ENCODE results near the gene CHRNB4.

The CHRNB4 gene

GRCh38 chr15:78676424-78677110, 35.6 kb upstream of the CHRNB4 start:
- ChIA-PET POLR2A (no interaction called here), CTCF (interaction anchor here (1.3 to 1.6 kb wide), 2 partner anchors 19 to 38 kb away, joined by 3 to 4 read pairs; no protein-coding TSS in a partner anchor)
- no peak for DNase-seq (ENCODE audit: low read depth, low spot score)
- no peak for TF ChIP-seq CTCF (IDR thresholded peaks at IDR 0.05; ENCODE audit: insufficient read depth, low read length, missing control alignments)
- H3K4me3 ChIP-seq (ENCODE audit: low read depth, low read length): no peak overlapping the region

- no peak for DNase-seq (ENCODE audit: low read depth, low spot score)
- ChIA-PET CTCF (interaction anchor here (1.3 to 1.6 kb wide), 2 partner anchors 19 to 37 kb away, joined by 3 to 4 read pairs; no protein-coding TSS in a partner anchor), POLR2A (no interaction called here)
- H3K4me3 ChIP-seq (ENCODE audit: low read depth, low read length): no peak overlapping the region
- no peak for TF ChIP-seq CTCF (IDR thresholded peaks at IDR 0.05; ENCODE audit: insufficient read depth, low read length, missing control alignments)
Measured at GRCh38 chr15:78675617-78676360, 34.8 kb upstream of the CHRNB4 start.

GRCh38 chr15:78675206-78675605, 34.2 kb upstream of the CHRNB4 start:
- ChIA-PET POLR2A (no interaction called here), CTCF (interaction anchor here (1.3 to 1.6 kb wide), 2 partner anchors 20 to 36 kb away, joined by 3 to 4 read pairs; no protein-coding TSS in a partner anchor)
- no peak overlapping the region for H3K4me3 ChIP-seq (ENCODE audit: low read depth, low read length)
- no peak for DNase-seq (ENCODE audit: low read depth, low spot score)
- no peak for TF ChIP-seq CTCF (IDR thresholded peaks at IDR 0.05; ENCODE audit: insufficient read depth, low read length, missing control alignments)

GRCh38 chr15:78673917-78674444, 33.0 kb upstream of the CHRNB4 start:
- ChIA-PET CTCF (interaction anchor here (1.1 to 1.2 kb wide), 2 partner anchors 34 to 78 kb away, joined by 3 to 4 read pairs; no protein-coding TSS in a partner anchor), POLR2A (no interaction called here)
- no peak for DNase-seq (ENCODE audit: low read depth, low spot score)
- no peak overlapping the region for H3K4me3 ChIP-seq (ENCODE audit: low read depth, low read length)
- TF ChIP-seq CTCF (IDR thresholded peaks at IDR 0.05; ENCODE audit: insufficient read depth, low read length, missing control alignments): no peak

GRCh38 chr15:78673476-78673875, 32.5 kb upstream of the CHRNB4 start:
- no peak for DNase-seq (ENCODE audit: low read depth, low spot score)

More at GRCh38 chr15:78673476-78673875, 32.5 kb upstream of the CHRNB4 start:
- H3K4me3 ChIP-seq (ENCODE audit: low read depth, low read length): no peak overlapping the region
- ChIA-PET CTCF (interaction anchor here (1.1 to 1.2 kb wide), 2 partner anchors 34 to 78 kb away, joined by 3 to 4 read pairs; no protein-coding TSS in a partner anchor), POLR2A (no interaction called here)
- TF ChIP-seq CTCF (IDR thresholded peaks at IDR 0.05; ENCODE audit: insufficient read depth, low read length, missing control alignments): no peak
